ENCODE results near the gene NUP50.

The NUP50 gene

GRCh38 chr22:45228401-45228754 lies 64.7 kb downstream of the NUP50 start:
- no peak for DNase-seq (ENCODE audit: low read depth)

- DNase-seq (ENCODE audit: low read depth), result no peak
Observed at GRCh38 chr22:45229181-45229580, 65.5 kb downstream of the NUP50 start.

DNA sequence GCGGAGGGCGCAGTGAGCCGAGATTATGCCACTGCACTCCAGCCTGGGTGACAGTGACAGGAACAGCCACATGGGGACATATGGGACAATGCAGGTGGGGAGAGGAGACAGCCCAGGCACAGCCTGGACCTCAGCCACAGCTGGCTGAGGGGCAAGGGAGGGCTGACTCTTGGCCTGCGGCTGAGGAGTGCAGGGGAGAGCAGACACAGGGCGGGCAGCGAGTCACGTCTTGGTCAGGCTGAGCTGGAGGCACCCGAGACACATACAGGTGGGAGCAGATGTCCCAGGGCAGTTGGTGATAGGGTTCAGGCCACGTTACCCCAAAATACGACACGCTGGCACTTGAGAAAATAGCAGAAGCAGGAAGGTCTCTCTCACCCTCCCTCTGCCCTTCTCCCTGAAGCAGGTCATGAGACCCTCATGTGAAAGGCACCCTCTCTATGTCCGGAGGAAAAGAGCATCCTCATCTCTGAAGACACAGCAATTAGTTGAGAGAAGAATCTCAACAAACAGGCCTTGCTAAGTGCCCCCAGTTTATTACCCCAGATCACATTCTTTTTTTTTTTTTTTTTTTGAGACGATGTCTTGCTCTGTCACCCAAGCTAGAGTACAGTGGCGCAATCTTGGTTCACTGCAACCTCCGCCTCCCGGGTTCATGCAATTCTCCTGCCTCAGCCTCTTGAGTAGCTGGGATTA lies 66.4 kb downstream of the NUP50 start:
- DNase-seq (ENCODE audit: low read depth), result no peak

GRCh38 chr22:45231293-45231692 lies 67.6 kb downstream of the NUP50 start:
- no peak for DNase-seq (ENCODE audit: low read depth)

GRCh38 chr22:45233386-45233785 lies 69.7 kb downstream of the NUP50 start:
- no peak for DNase-seq (ENCODE audit: low read depth)

DNA sequence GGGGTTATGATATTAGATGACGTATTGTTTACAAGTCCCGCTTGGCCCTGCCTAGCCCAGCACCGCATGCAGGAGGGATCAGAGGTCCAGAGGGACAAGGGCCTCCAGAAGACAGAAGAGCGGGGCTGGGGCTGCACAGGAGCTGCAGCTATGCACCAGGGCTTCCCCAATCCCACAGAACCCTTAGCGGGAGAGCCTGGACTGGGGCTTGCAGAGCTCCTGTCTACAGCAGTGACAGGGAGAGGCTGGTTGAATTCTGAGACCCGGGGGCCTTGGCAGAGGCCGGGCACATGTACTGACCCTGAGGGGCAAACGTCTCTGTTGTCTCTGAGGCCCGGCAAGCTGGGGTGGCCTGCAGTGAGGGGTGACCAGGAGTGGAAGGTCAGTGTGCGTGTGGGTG lies 70.1 kb downstream of the NUP50 start:
- no peak for DNase-seq (ENCODE audit: low read depth)

DNA sequence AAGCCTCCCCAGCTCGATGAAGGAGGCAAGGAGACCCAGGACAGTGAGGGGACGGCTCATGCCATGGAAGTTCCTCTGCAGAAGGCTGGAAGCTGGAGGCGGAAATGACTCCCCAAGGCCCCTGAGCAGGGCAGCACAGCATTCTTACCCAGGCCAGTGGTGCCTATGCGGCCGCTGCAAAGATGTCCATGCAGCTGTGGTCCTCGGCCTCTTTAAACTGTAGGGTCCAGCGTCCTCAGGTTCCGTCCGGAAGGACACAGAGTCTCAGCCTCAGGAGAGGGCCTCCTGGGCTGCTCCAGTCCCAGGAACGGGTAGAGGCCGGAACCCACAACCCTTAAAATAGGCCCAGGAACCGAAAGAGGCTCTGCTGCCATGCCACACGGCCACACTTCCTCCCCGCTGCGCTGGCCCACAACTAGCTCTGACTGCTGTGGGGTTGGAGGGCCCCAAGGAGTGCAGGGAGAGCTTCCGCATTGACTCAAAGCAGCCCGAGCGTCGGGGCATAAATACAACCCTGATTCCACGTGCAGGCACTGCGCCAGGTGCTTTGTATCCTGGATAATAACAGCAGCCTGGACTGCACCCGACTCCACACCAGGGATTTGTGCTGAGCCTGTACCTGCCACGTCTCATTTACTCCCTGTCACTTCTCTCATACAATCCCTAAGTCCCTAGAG lies 71.5 kb downstream of the NUP50 start:
- DNase-seq (ENCODE audit: low read depth), result no peak

DNA sequence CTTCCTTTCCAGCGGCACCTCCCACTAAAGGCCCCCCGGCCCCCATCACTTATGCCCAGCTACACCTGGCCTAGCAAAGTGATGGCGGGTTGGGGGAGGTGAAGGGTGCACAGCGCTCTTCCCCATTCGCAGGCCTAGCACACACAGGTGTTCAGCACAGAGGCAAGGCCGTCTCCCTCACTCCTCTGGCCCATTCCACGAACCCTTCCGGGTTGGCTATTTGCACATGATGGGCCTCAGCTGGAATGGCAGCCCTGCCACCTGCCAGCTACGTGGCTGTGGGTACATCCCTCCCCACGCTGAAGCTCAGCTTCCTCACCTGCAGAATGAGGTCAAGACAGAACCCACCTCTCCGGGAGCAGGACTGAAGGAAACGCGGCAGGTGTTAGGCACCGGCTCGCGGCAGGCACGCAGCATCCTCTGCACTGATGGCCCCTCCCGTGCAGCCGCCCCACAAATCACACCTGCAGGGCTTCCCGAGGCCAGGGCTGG lies 72.2 kb downstream of the NUP50 start:
- DNase-seq (ENCODE audit: low read depth), result no peak

DNA sequence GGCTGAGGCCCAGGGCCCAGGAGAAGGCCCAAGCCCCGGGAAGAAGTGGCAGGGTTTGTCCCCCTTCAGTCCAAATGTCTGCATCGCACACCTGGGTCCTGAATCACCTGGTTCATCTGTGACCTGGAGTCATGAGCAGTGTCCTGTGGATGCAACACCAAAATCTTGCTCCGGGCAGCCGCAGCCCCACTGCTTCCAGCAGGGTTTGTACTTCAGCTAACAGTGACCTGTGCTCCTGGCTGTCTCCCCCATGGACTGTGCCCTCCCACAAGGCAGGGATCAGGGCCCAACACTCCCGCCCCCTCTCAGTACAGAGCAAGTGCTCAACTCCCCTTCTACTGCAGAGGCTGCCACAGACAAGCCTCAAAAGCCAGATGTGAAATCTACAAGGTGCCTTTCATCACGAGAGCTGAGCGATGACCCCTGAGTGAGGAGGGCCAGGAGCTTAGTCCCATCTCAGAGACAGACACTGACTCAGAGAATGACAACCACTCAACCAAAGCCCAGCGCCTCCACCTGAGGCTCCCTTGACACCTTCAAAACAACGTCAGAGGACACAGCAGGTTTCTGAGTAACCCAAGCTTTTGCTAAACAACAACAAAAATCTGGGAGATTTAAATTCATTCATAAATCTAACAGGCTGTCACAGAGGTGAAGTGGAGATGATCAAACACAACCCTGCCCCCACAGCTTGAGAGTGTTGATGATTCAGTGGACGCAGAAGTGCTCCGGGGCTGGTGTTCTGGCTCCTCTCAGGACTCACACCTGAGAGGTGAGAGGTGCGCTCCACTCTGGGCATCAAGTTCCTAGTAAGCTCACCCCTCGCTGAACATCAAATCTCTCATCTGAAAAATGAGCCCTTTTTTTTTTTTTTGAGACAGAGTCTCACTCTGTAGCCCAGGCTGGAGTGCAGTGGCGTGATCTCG lies 73.6 kb downstream of the NUP50 start:
- DNase-seq (ENCODE audit: low read depth), result no peak
